ENCODE measurements around the gene FUOM.

DNA sequence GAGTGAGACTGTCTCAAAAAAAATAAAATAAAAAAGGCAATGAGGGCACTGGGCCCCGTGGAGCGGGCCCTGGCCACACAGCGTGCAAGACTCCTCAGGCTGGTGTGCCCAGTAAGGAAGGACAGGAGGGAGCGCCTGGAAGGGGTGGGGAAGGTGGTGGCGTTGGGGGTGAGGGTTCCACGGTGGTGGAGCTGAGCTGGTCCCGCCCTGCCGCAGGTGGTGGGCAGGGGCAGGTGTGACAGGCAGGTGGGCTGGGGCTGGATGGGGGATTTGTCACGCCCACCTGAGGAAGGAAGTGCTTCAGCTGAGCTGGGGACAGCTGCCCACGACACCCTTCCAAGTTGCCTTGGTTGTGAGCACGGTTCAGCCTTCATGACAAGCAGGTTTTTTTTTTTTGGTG, 11.4 kb downstream of the FUOM start:
- no peak for TF ChIP-seq POLR2A (IDR thresholded peaks at IDR 0.05)
- TF ChIP-seq CTCF (IDR thresholded peaks at IDR 0.05): no peak
